HEK293 (cell line): ENCODE data around the gene DHRS4L2.
A peak's percentile ranks its signal among the peaks of the same experiment; 100 is the strongest.

ENCODE experiments used
- CTCF ChIA-PET: fragments of 350-600 bp; formaldehyde crosslinking; extraction: SDS; loops from one replicate; lab custom pipeline; 2021; ENCODE audit warnings: antibody characterized with exemption; lab: Yijun Ruan, JAX
- POLR2A ChIA-PET: fragments of 300-600 bp; formaldehyde crosslinking; extraction: SDS; loops from one replicate; lab custom pipeline; 2020; ENCODE audit warnings: antibody characterized with exemption, inconsistent platforms; lab: Yijun Ruan, JAX
- H3K27ac ChIP-seq: fragments of 200-500 bp; sonication (Bioruptor generic); 2 replicates; pipeline ENCODE4 v1.5.1; 2014; ENCODE audit warnings: low read depth, low read length, control low read depth, inconsistent platforms; ENCODE audit errors: extremely low read depth
- H3K36me3 ChIP-seq, 2 experiments: fragments of 200-500 bp in 1 of 2; sonication (Bioruptor generic) in 1 of 2; 1 replicate in 1 of 2; 2 replicates in 1 of 2; pipeline ENCODE4 v1.5.1; 2014 to 2017; ENCODE audit warnings: inconsistent platforms in 2 of 2, low read length in 2 of 2; ENCODE audit not compliant: control insufficient read depth in 2 of 2, insufficient read depth in 1 of 2
- H3K4me1 ChIP-seq: fragments of 200-500 bp; sonication (Bioruptor generic); 2 replicates; pipeline ENCODE4 v1.5.1; 2014; ENCODE audit warnings: mild to moderate bottlenecking, low read length, inconsistent platforms; ENCODE audit not compliant: control insufficient read depth, insufficient read depth
- H3K4me3 ChIP-seq: 2 replicates; pipeline ENCODE4 v1.5.1; 2011; ENCODE audit warnings: low read depth, mild to moderate bottlenecking, control low read depth, low read length, moderate library complexity
- H3K9me3 ChIP-seq: fragments of 200-500 bp; sonication (Bioruptor generic); 2 replicates; pipeline ENCODE4 v1.5.1; 2014; ENCODE audit warnings: low read depth, low read length, inconsistent platforms; ENCODE audit not compliant: control insufficient read depth, insufficient read depth
- CTCF ChIP-seq: fragments of 450-650 bp; formaldehyde crosslinking; IDR thresholded peaks from 2 replicates; pipeline ENCODE4 v1.5.1; 2016; ENCODE audit warnings: missing biosample characterization, missing genetic modification characterization
- MZF1 ChIP-seq: fragments of 450-650 bp; formaldehyde crosslinking; IDR thresholded peaks from 2 replicates; pipeline ENCODE4 v1.5.1; 2017; ENCODE audit warnings: missing biosample characterization, missing genetic modification characterization, borderline replicate concordance
- PRDM4 ChIP-seq: fragments of 450-650 bp; formaldehyde crosslinking; IDR thresholded peaks from 2 replicates; pipeline ENCODE4 v1.5.1; 2017; ENCODE audit warnings: missing biosample characterization, missing genetic modification characterization
- ZBTB11 ChIP-seq: fragments of 450-650 bp; formaldehyde crosslinking; conservative IDR thresholded peaks from 2 replicates; pipeline ENCODE4 v1.5.1; 2016; ENCODE audit warnings: low read depth, missing biosample characterization, missing genetic modification characterization
- ZBTB17 ChIP-seq: fragments of 450-650 bp; formaldehyde crosslinking; IDR thresholded peaks from 2 replicates; pipeline ENCODE4 v1.5.1; 2016; ENCODE audit warnings: missing biosample characterization, missing genetic modification characterization
- ZBTB20 ChIP-seq: fragments of 450-650 bp; formaldehyde crosslinking; IDR thresholded peaks from 2 replicates; pipeline ENCODE4 v1.5.1; 2016; ENCODE audit warnings: missing biosample characterization, missing genetic modification characterization
- ZFP41 ChIP-seq: fragments of 450-650 bp; formaldehyde crosslinking; IDR thresholded peaks from 2 replicates; pipeline ENCODE4 v1.5.1; 2016; ENCODE audit warnings: missing biosample characterization, missing genetic modification characterization, borderline replicate concordance
- ZNF121 ChIP-seq: fragments of 450-650 bp; formaldehyde crosslinking; IDR thresholded peaks from 2 replicates; pipeline ENCODE4 v1.5.1; 2016; ENCODE audit warnings: missing biosample characterization, missing genetic modification characterization
- ZNF16 ChIP-seq: fragments of 450-650 bp; formaldehyde crosslinking; IDR thresholded peaks from 2 replicates; pipeline ENCODE4 v1.5.1; 2016; ENCODE audit warnings: low read depth, missing biosample characterization, missing genetic modification characterization
- ZNF184 ChIP-seq: fragments of 450-650 bp; IDR thresholded peaks from 2 replicates; pipeline ENCODE4 v1.5.1; 2018; ENCODE audit warnings: missing biosample characterization, mild to moderate bottlenecking, missing genetic modification characterization
- ZNF211 ChIP-seq: fragments of 450-650 bp; formaldehyde crosslinking; IDR thresholded peaks from 2 replicates; pipeline ENCODE4 v1.5.1; 2016; ENCODE audit warnings: low read depth, missing biosample characterization, missing genetic modification characterization
- ZNF37A ChIP-seq: fragments of 450-650 bp; IDR thresholded peaks from 2 replicates; pipeline ENCODE4 v1.5.1; 2018; ENCODE audit warnings: missing biosample characterization, missing genetic modification characterization
- ZNF404 ChIP-seq: fragments of 450-650 bp; formaldehyde crosslinking; IDR thresholded peaks from 2 replicates; pipeline ENCODE4 v1.5.1; 2017; ENCODE audit warnings: missing biosample characterization, missing genetic modification characterization
- ZNF510 ChIP-seq: fragments of 450-650 bp; formaldehyde crosslinking; IDR thresholded peaks from 2 replicates; pipeline ENCODE4 v1.5.1; 2018; ENCODE audit warnings: mild to moderate bottlenecking, missing genetic modification characterization, missing biosample characterization; ENCODE audit not compliant: insufficient replicate concordance
- ZNF518A ChIP-seq: fragments of 450-650 bp; formaldehyde crosslinking; conservative IDR thresholded peaks from 2 replicates; pipeline ENCODE4 v1.5.1; 2016; ENCODE audit warnings: low read depth, missing biosample characterization, missing genetic modification characterization
- ZNF529 ChIP-seq: fragments of 450-650 bp; formaldehyde crosslinking; IDR thresholded peaks from 2 replicates; pipeline ENCODE4 v1.5.1; 2017; ENCODE audit warnings: missing genetic modification characterization, missing biosample characterization; ENCODE audit not compliant: insufficient replicate concordance
- ZNF555 ChIP-seq: fragments of 450-650 bp; formaldehyde crosslinking; conservative IDR thresholded peaks from 2 replicates; pipeline ENCODE4 v1.5.1; 2017; ENCODE audit warnings: missing biosample characterization, mild to moderate bottlenecking, missing genetic modification characterization, inconsistent platforms
- ZNF560 ChIP-seq: fragments of 450-650 bp; formaldehyde crosslinking; IDR thresholded peaks from 2 replicates; pipeline ENCODE4 v1.5.1; 2017; ENCODE audit warnings: missing biosample characterization, missing genetic modification characterization, borderline replicate concordance
- ZNF624 ChIP-seq: fragments of 450-650 bp; formaldehyde crosslinking; IDR thresholded peaks from 2 replicates; pipeline ENCODE4 v1.5.1; 2017; ENCODE audit warnings: missing biosample characterization, missing genetic modification characterization
- ZNF692 ChIP-seq: fragments of 450-650 bp; formaldehyde crosslinking; IDR thresholded peaks from 2 replicates; pipeline ENCODE4 v1.5.1; 2016; ENCODE audit warnings: missing biosample characterization, missing genetic modification characterization
- ZNF837 ChIP-seq: fragments of 450-650 bp; formaldehyde crosslinking; IDR thresholded peaks from 2 replicates; pipeline ENCODE4 v1.5.1; 2016; ENCODE audit warnings: missing biosample characterization, missing genetic modification characterization
- ZSCAN23 ChIP-seq: fragments of 450-650 bp; formaldehyde crosslinking; IDR thresholded peaks from 2 replicates; pipeline ENCODE4 v1.5.1; 2016; ENCODE audit warnings: missing biosample characterization, missing genetic modification characterization

The DHRS4L2 gene

GRCh38 chr14:24013654-24014514 is 25.2 kb downstream of the DHRS4L2 start:
- ChIA-PET CTCF (interaction anchor here (0.6 to 1.0 kb wide), 7 partner anchors 42 to 318 kb away, joined by 3 to 4 read pairs (median 3); no protein-coding TSS in a partner anchor), POLR2A (no interaction called here)
- Histone ChIP-seq H3K4me3 (no peak overlapping the region), H3K27ac (no peak overlapping the region), H3K4me1 (0 out of 2 replicates have a peak, but pooled peaks cover 4% of the 10 kb centered on the region), H3K36me3 (no peaks in the 10 kb centered on the region), H3K9me3 (no peaks in the 10 kb centered on the region)
- no peak for TF ChIP-seq ZNF37A (tag by site-specific recombination)
- no peak for TF ChIP-seq ZNF624 (tag by site-specific recombination)
- no peak for TF ChIP-seq ZSCAN23 (tag by site-specific recombination)
- TF ChIP-seq ZNF211 (tag by site-specific recombination): no peak
- TF ChIP-seq ZNF837 (tag by site-specific recombination): no peak
- TF ChIP-seq ZBTB17 (tag by site-specific recombination): no peak
- TF ChIP-seq ZNF692 (tag by site-specific recombination): no peak
- TF ChIP-seq ZNF121 (tag by site-specific recombination): 0 out of 2 replicates have a peak, but pooled peaks have one; percentile 47
- TF ChIP-seq ZNF16: no peak
- no peak for TF ChIP-seq MZF1 (tag by site-specific recombination)
- TF ChIP-seq ZBTB20 (tag by site-specific recombination): no peak
- no peak for TF ChIP-seq ZNF518A (tag by site-specific recombination)
- TF ChIP-seq ZBTB11 (tag by site-specific recombination): no peak
- no peak for TF ChIP-seq ZNF555 (tag by site-specific recombination)
- TF ChIP-seq ZNF529 (tag by site-specific recombination): no peak
- no peak for TF ChIP-seq ZNF560 (tag by site-specific recombination)
- TF ChIP-seq CTCF (tag by site-specific recombination): peak; percentile 68
- no peak for TF ChIP-seq ZNF510 (tag by site-specific recombination)
- TF ChIP-seq ZNF404 (tag by site-specific recombination): no peak
- TF ChIP-seq PRDM4: no peak
- TF ChIP-seq ZFP41: no peak
- TF ChIP-seq ZNF184 (tag by site-specific recombination): no peak
